MM.1S (cell line): ENCODE data around the gene ASCC3.

ENCODE experiments used
- DNase-seq: peaks from one replicate; pipeline ENCODE4 v3.0.0-alpha.2; 2015
- H2AFZ ChIP-seq: fragments of 300-600 bp; sonication (generic); 2 replicates; pipeline ENCODE4 v1.6.0; 2016; ENCODE audit warnings: antibody characterized with exemption, low read length
- H3F3A ChIP-seq: fragments of 300-600 bp; sonication (generic); 2 replicates; pipeline ENCODE4 v1.6.1; 2016; ENCODE audit warnings: mild to moderate bottlenecking, antibody characterized with exemption, low read length, moderate library complexity, mixed read lengths; ENCODE audit not compliant: insufficient read depth
- H3K27ac ChIP-seq: fragments of 300-600 bp; sonication (generic); 2 replicates; pipeline ENCODE4 v1.5.1; 2016; ENCODE audit warnings: mild to moderate bottlenecking, low read length
- H3K27me3 ChIP-seq: fragments of 300-600 bp; sonication (generic); replicated peaks from 2 replicates; pipeline ENCODE4 v1.6.0; 2016; ENCODE audit warnings: low read length; ENCODE audit not compliant: insufficient read depth
- H3K36me3 ChIP-seq: fragments of 300-600 bp; sonication (generic); replicated peaks from 2 replicates; pipeline ENCODE4 v1.6.1; 2016; ENCODE audit warnings: mild to moderate bottlenecking, low read length, mixed read lengths; ENCODE audit not compliant: insufficient read depth
- H3K4me1 ChIP-seq: fragments of 300-600 bp; sonication (generic); 2 replicates; pipeline ENCODE4 v1.6.1; 2016; ENCODE audit warnings: low read length, mixed read lengths
- H3K4me2 ChIP-seq: fragments of 300-600 bp; sonication (generic); 2 replicates; pipeline ENCODE4 v1.6.0; 2016; ENCODE audit warnings: low read depth, low read length
- H3K4me3 ChIP-seq: fragments of 300-600 bp; sonication (generic); 2 replicates; pipeline ENCODE4 v1.5.1; 2016; ENCODE audit warnings: low read length, mixed read lengths
- H3K79me2 ChIP-seq: fragments of 300-600 bp; sonication (generic); 2 replicates; pipeline ENCODE4 v1.6.1; 2016; ENCODE audit warnings: mixed run types, low read length, mixed read lengths
- H3K9ac ChIP-seq: fragments of 300-600 bp; sonication (generic); 2 replicates; pipeline ENCODE4 v1.6.1; 2016; ENCODE audit warnings: low read length, mixed read lengths
- H3K9me2 ChIP-seq: fragments of 300-600 bp; sonication (generic); replicated peaks from 2 replicates; pipeline ENCODE4 v1.6.1; 2016; ENCODE audit warnings: mild to moderate bottlenecking, low read length, mixed read lengths; ENCODE audit not compliant: insufficient read depth
- H3K9me3 ChIP-seq: fragments of 300-600 bp; sonication (generic); replicated peaks from 2 replicates; pipeline ENCODE4 v1.6.1; 2016; ENCODE audit warnings: mild to moderate bottlenecking, low read length, mixed read lengths; ENCODE audit not compliant: insufficient read depth
- H4K20me1 ChIP-seq: fragments of 300-600 bp; sonication (generic); 2 replicates; pipeline ENCODE4 v1.6.1; 2016; ENCODE audit warnings: mild to moderate bottlenecking, low read length, moderate library complexity, mixed read lengths; ENCODE audit not compliant: insufficient read depth
- EZH2 ChIP-seq: fragments of 300-600 bp; sonication (generic); optimal IDR thresholded peaks from 2 replicates; pipeline ENCODE3; 2017; ENCODE audit warnings: low read depth, mild to moderate bottlenecking, antibody characterized with exemption, low read length, mixed read lengths
- EZH2phosphoT487 ChIP-seq: fragments of 300-600 bp; sonication (generic); IDR thresholded peaks from 2 replicates; pipeline ENCODE4 v1.6.1; 2018; ENCODE audit warnings: antibody characterized with exemption, low read length
- TF ChIP-seq, protein P1 (sequence below): fragments of 300-600 bp; sonication (generic); IDR thresholded peaks from 2 replicates; pipeline ENCODE4 v1.5.1; 2016; ENCODE audit warnings: antibody characterized with exemption, low read length, mixed read lengths

ASCC3 gene

DNA sequence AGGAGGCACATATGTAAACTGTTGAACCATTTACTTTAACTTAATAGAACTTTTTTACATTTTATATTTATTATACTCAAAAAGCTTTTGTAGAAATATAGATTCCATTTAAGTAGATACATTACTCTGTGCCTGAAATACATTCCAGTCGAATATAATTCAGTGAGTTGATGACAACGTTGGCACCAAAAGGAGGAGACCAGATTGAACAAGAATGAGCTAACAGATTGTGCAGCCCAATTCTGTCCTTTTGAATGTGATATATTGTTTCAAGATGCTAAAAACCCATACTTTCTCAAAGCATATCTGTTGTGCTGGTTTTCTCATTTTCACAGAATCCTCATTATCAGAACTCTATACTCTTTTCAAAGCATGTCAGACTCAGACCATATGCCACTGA, 269.0 kb downstream of the ASCC3 start:
- TF ChIP-seq, protein P1, sequence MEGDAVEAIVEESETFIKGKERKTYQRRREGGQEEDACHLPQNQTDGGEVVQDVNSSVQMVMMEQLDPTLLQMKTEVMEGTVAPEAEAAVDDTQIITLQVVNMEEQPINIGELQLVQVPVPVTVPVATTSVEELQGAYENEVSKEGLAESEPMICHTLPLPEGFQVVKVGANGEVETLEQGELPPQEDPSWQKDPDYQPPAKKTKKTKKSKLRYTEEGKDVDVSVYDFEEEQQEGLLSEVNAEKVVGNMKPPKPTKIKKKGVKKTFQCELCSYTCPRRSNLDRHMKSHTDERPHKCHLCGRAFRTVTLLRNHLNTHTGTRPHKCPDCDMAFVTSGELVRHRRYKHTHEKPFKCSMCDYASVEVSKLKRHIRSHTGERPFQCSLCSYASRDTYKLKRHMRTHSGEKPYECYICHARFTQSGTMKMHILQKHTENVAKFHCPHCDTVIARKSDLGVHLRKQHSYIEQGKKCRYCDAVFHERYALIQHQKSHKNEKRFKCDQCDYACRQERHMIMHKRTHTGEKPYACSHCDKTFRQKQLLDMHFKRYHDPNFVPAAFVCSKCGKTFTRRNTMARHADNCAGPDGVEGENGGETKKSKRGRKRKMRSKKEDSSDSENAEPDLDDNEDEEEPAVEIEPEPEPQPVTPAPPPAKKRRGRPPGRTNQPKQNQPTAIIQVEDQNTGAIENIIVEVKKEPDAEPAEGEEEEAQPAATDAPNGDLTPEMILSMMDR = no peak
- TF ChIP-seq EZH2phosphoT487 = no peak
- no peaks in the 10 kb centered on the region for H4K20me1 ChIP-seq
- no peak overlapping the region for H3K4me3 ChIP-seq
- no peak overlapping the region for H3K9ac ChIP-seq
- H3K9me3 ChIP-seq = no peaks in the 10 kb centered on the region
- H3K4me2 ChIP-seq = no peak overlapping the region
- no peak overlapping the region for H3K27ac ChIP-seq
- H2AFZ ChIP-seq = no peak overlapping the region
- no peaks in the 10 kb centered on the region for H3K4me1 ChIP-seq
- H3F3A ChIP-seq = no peaks in the 10 kb centered on the region
- no peak for DNase-seq
- no peaks in the 10 kb centered on the region for H3K36me3 ChIP-seq
- H3K9me2 ChIP-seq = no peaks in the 10 kb centered on the region
- no peaks in the 10 kb centered on the region for H3K79me2 ChIP-seq
- H3K27me3 ChIP-seq = no peaks in the 10 kb centered on the region

DNA sequence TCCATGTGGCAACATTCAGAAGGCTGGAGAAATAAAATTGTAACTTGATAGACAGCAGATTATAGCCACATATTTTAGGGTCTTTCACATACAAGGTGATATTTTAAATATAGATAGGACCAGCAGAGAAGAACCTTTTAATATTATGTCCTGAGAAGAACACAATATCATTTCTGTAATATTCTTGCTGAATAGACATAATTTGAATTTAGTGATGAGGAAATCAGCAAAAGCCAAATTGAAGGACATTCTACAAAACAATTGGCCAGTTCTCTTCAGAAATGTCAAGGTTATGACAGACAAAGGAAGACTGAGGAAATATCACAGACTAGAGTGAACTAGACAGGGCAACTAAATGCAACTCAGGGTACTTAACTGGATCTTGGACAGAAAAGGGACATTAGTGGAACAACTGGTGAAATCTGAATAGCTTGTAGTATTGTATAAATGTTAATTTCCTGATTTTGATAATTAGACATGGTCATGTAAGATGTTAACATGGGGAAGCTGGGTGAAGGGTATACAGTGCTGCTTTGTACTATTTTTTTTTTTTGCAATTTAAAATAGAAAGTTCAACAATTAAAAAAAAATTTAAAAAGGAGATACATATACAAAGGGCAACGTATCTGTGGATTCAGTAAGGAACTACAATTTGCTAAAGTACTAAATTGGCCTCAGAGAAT, 281.9 kb downstream of the ASCC3 start:
- H3K9me3 ChIP-seq = no peaks in the 10 kb centered on the region
- no peaks in the 10 kb centered on the region for H3K79me2 ChIP-seq
- H3K27ac ChIP-seq = no peak overlapping the region
- H3K4me1 ChIP-seq = no peaks in the 10 kb centered on the region
- no peak for DNase-seq
- H3K9ac ChIP-seq = no peak overlapping the region
- no peak overlapping the region for H3K4me3 ChIP-seq
- TF ChIP-seq, protein P1 = no peak
- TF ChIP-seq EZH2 (no peak), EZH2phosphoT487 (no peak)
- H3K4me2 ChIP-seq = no peak overlapping the region
- H3K27me3 ChIP-seq = no peaks in the 10 kb centered on the region
- H3K9me2 ChIP-seq = no peaks in the 10 kb centered on the region
- no peaks in the 10 kb centered on the region for H3K36me3 ChIP-seq
- H2AFZ ChIP-seq = no peak overlapping the region
- H4K20me1 ChIP-seq = no peaks in the 10 kb centered on the region
- H3F3A ChIP-seq = no peaks in the 10 kb centered on the region

DNA sequence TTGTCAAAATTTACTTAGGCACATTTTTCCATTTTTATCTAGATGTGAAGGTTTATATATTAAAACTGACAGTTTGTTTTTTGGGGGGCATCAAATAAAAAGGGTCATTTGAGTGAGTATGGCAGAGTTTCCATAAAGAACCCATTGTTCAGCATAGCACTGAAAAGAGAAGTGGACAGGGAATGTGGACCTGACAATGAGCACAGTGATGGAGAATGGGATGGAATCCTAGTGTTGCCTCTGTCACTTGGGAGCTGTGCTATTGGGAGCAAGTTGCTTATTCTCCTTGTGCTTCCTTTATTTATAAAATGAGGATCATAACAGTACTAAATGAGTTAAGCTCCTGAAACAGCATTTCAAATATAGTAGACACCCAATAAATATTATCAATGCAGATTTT, 285.7 kb downstream of the ASCC3 start:
- Histone ChIP-seq H3K9me3 (no peaks in the 10 kb centered on the region), H3K36me3 (no peaks in the 10 kb centered on the region)
- DNase-seq = no peak

DNA sequence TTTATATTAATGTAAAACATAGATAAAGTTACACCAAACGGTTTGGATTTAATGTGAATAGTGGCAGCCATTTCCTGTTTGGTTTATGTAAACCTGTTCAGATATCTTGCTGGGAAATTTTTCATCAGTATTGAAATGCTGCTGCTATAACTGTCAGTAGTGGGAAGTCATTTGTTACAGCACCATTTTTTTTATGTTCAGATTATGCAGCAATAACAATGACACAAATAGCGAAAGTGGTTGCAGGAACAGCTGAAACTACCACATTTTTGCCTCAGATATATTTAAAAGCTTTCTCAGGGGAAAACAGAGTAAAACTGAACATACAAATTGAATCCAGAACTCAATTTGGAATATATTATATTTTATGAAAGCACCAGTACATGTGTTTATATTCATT, 287.6 kb downstream of the ASCC3 start:
- no peaks in the 10 kb centered on the region for H3K79me2 ChIP-seq
- no peaks in the 10 kb centered on the region for H3K27me3 ChIP-seq
- no peaks in the 10 kb centered on the region for H3K9me3 ChIP-seq
- no peak overlapping the region for H2AFZ ChIP-seq
- no peaks in the 10 kb centered on the region for H3K9me2 ChIP-seq
- H3K4me2 ChIP-seq = no peak overlapping the region
- DNase-seq = no peak
- H4K20me1 ChIP-seq = no peaks in the 10 kb centered on the region
- no peak overlapping the region for H3K9ac ChIP-seq
- no peaks in the 10 kb centered on the region for H3K4me1 ChIP-seq
- no peak overlapping the region for H3K4me3 ChIP-seq
- no peaks in the 10 kb centered on the region for H3K36me3 ChIP-seq
- no peak overlapping the region for H3K27ac ChIP-seq
- no peaks in the 10 kb centered on the region for H3F3A ChIP-seq
- no peak for TF ChIP-seq EZH2phosphoT487
- TF ChIP-seq, protein P1 = no peak
- no peak for TF ChIP-seq EZH2

More for the DNA sequence above, 285.7 kb downstream of the ASCC3 start:
- Histone ChIP-seq H3K4me3 (no peak overlapping the region), H3K9ac (no peak overlapping the region), H3K4me1 (no peaks in the 10 kb centered on the region), H3K27me3 (no peaks in the 10 kb centered on the region), H4K20me1 (no peaks in the 10 kb centered on the region), H3K79me2 (no peaks in the 10 kb centered on the region), H3F3A (no peaks in the 10 kb centered on the region), H3K27ac (no peak overlapping the region), H3K9me2 (no peaks in the 10 kb centered on the region), H2AFZ (no peak overlapping the region), H3K4me2 (no peak overlapping the region)
- TF ChIP-seq EZH2 = no peak
